Mononuclear cell (primary cell): ENCODE measurements around the gene ATF4. TPM values are rescaled to one million over a fixed set of nuclear protein-coding genes. Genes with fewer than 3 reads are reported as not detected.
"Not testable (repeated sequence)": the region's sequence is repeated elsewhere in the genome, so short reads cannot be mapped to it uniquely, and the experiment has no call there.

ENCODE experiments used
- H3K27me3 ChIP-seq: 2 replicates; pipeline ENCODE4 v1.6.0; 2011; ENCODE audit warnings: low read length, control low read depth; ENCODE audit not compliant: insufficient read depth
- H3K4me1 ChIP-seq: 2 replicates; pipeline ENCODE4 v1.5.1; 2011; ENCODE audit warnings: mild to moderate bottlenecking, low read length, control low read depth; ENCODE audit not compliant: insufficient read depth
- H3K4me3 ChIP-seq: 2 replicates; pipeline ENCODE4 v1.5.1; 2011; ENCODE audit warnings: mild to moderate bottlenecking, low read length, moderate library complexity
- H3K9me3 ChIP-seq: 2 replicates; pipeline ENCODE4 v1.5.1; 2011; ENCODE audit warnings: low read depth, mild to moderate bottlenecking, control low read depth, low read length
- total RNA-seq: library from RNA; depleted of rRNA; stranded (reverse); fragments of >200 nt; gene quantifications from one replicate; pipeline ENCODE4 v1.2.3, GENCODE V29; 2012

The ATF4 gene
- total RNA-seq, 1 donor = 274 TPM

DNA sequence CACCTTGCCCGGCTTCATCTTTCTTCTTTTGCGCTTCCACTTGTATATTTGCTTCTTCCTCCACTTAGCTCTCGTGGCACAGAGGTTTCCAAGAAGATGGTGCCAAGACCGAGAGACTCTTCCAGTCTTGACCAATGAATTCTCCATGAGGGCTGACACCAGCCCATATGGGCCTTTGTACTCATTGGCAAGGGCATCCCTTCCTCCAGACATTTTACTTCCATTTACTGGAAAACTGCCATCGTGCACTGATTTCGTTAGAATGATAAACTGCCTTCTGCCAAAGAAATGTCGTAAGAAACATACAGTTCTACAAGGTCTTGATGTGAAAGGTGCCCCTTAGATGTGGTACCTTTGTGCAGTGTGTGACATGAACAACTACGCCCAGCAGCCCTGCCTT lies 22.9 kb upstream of the ATF4 start:
- no peaks in the 10 kb centered on the region for H3K27me3 ChIP-seq
- H3K4me1 ChIP-seq = peaks cover 23% of the 10 kb centered on the region
- H3K4me3 ChIP-seq = no peak overlapping the region
- no peaks in the 10 kb centered on the region for H3K9me3 ChIP-seq

DNA sequence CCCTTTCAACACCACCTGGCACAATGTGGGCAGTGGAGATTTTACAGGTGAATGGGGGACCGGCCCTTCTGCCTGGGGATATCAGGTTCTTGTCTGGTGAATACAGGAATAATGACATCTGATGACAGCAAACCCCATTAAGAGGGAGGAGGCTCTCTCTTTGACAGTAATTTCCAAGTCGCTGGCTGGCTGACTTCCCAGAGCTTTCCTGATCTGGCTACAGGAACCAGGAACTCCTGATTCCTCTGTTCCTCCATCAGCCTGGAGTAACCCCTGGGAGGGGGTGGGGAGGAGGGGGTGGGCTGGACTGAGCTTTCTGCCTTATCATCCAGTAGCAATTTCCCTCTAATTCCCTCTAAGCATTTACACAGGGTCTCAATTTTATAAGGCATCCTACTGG lies 22.0 kb upstream of the ATF4 start:
- H3K4me3 ChIP-seq = no peak overlapping the region
- H3K9me3 ChIP-seq = no peaks in the 10 kb centered on the region
- H3K4me1 ChIP-seq = peaks cover 33% of the 10 kb centered on the region
- no peaks in the 10 kb centered on the region for H3K27me3 ChIP-seq

DNA sequence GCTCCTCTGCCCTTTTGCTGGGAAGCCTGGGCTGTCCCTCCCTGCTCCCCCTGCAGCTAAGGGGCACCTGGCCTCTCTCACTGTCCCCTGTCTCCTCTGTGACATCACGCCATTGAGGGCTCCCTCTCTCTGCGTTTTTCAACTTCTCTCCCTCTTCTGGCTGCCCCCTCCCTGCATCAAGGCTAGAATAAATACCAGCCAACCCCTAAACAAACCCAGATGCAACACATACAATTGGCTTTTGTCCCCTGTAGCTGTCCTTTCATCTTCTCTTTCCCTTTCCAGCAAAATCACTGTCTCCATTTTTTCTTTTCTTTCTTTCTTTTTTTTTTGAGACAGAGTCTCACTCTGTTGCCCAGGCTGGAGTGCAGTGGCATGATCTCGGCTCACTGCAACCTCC lies 21.6 kb upstream of the ATF4 start:
- Histone ChIP-seq H3K27me3 (no peaks in the 10 kb centered on the region), H3K9me3 (no peaks in the 10 kb centered on the region), H3K4me3 (no peak overlapping the region), H3K4me1 (peaks cover 34% of the 10 kb centered on the region)

DNA sequence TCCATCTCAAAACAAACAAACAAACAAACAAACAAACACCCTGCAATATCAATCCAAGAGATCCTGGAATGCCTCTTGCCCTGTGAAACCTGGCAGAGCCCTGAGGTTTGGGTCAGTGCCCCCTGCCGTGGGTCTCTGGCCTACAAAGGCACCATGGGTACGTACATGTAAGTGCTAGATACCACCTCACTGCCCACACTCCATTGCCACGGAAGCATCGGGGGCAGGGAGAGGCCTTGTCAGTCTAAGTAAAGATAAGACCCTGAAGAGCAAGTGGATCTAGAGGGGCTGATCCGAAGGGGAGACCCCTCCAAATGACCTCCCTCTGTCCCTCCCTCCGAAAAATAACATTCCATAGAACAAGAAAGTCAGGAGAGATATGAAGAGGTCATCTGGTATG lies 20.3 kb upstream of the ATF4 start:
- peaks cover 32% of the 10 kb centered on the region for H3K4me1 ChIP-seq
- H3K27me3 ChIP-seq = no peaks in the 10 kb centered on the region
- no peak overlapping the region for H3K4me3 ChIP-seq
- H3K9me3 ChIP-seq = no peaks in the 10 kb centered on the region

DNA sequence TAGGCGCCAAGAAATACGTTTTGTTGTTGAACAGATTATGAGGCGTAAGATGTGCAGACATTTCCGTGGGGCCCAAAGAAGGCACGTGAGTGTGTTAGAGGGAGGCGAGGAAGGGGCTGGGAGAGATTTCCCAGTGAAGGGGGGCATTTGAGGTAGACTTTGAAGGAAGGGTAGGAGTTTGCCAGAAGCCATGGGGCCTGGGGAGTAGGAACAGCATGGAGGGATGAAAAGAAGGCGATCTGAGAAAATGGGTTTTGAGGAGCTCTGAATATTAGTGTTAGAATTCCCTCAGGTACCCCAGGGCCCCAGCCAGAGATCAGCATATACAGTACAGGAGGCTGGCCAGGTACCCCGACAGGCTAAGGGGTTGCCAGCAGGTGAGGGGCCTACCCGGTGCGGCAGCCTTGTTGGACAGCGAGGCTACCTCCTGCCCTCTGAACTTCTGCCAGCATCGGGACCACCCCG lies 18.7 kb upstream of the ATF4 start:
- Histone ChIP-seq H3K4me3 (peak overlapping the region; percentile 79), H3K27me3 (no peaks in the 10 kb centered on the region), H3K9me3 (no peaks in the 10 kb centered on the region), H3K4me1 (peaks cover 33% of the 10 kb centered on the region)

DNA sequence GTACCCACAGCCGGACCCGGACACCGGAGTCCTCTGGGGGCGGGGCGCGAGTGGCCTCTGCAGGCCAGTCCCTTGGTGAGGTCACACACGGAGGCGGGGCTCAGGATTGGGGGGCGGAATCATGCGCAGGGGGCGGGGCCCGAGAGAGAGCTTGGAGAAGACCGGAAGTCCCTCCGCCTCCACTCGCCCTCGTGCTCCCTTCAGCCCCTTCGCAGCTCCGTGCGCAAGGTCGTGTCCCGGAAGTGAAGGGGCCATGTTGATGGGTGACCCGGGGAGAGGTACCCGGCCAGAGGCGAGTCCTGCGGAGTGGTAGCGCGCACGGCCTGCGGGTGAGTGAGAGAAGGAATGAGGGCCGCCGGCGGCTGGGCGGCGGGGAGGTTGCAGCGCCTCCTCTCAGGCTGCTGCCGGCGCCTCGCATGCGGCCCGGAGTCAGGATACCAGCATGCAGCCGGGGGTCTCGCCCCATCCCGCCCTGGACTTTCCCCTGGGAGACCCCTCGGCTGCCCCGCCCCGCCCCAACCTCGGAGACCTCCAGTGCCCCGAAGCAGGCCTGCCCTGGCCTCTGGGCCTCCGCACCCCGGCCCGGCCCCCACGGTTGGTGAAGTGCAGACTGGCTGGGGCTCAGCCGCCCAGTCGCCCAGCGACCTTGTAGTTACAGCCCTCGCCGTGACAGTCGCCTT lies 18.1 kb upstream of the ATF4 start, which contains the start of gene MIEF1:
Gene MIEF1, plus strand, starts transcription at position 182 of the 680 bp plus-strand sequence. CDS start 9,005 bp downstream, outside the sequence.
- Histone ChIP-seq H3K4me3 (peak within 1 kb of the TSS; percentile 79), H3K4me1 (peaks cover 33% of the 10 kb centered on the region), H3K9me3 (no peaks in the 10 kb centered on the region), H3K27me3 (no peaks in the 10 kb centered on the region)

DNA sequence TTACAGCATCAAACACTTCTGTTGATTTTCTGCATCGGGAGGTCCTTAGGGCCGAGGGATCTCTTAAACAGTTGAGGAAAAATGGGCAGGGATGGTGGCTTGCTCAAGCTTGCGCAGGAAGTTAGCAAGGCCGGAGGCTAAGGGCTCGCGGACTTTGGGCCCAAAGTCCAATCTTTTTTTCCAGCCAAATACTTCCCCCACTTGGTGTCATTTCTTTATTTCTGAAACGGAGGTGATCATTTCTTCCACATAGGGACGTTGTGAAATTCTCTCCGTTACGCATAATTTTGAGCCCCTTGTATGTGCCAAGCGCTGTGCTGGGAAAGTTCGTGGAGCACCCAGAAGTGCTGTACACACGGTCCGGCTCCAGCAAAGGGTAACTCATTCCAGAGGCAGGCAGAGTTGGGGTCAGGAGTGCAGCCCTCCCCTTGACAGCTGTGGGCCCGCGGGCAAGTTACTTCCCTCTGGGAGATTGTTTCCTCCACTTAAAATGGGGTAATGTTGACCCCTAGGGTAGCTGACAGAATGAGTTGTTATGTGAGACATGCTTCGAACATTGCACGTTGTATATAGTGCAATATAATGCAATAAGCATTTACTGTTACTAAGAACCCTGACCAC lies 17.5 kb upstream of the ATF4 start:
- Histone ChIP-seq H3K9me3 (no peaks in the 10 kb centered on the region), H3K4me1 (peaks cover 33% of the 10 kb centered on the region), H3K27me3 (no peaks in the 10 kb centered on the region), H3K4me3 (peak overlapping the region; percentile 79)

DNA sequence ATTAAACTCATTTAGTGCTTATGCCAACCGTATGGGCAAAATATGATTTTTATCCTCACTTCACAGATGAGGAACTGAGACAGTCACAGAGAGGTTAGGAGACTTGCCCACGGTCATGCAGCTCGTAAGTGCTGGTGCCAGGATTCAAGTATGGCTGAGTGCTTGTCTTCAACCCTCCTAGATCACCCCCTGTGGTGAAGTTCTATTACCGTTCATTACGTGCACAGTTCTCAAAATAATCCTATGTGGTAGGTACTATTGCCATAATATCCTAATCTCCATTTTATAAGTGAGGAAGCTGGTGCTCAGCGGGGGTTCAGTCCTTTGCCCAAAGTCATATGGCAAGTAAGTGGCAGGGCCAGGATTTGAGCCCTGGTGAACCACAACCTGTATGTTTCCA lies 16.7 kb upstream of the ATF4 start:
- Histone ChIP-seq H3K27me3 (no peaks in the 10 kb centered on the region), H3K9me3 (no peaks in the 10 kb centered on the region), H3K4me3 (no peak overlapping the region), H3K4me1 (peaks cover 33% of the 10 kb centered on the region)

DNA sequence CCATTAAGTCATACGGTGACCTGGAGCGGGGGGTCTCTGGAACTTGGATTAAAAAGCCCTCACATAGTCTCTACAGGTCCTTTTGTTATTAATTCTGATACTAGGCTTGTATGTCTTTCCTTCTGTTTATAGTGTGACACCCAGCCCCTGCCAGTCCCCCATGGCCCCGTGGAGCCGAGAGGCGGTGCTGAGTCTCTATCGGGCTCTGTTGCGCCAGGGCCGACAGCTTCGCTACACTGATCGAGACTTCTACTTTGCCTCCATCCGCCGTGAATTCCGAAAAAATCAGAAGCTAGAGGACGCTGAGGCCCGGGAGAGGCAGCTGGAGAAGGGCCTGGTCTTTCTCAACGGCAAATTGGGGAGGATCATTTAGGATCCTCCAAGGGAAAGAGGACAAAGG lies 16.3 kb upstream of the ATF4 start:
- Histone ChIP-seq H3K4me1 (peaks cover 33% of the 10 kb centered on the region), H3K9me3 (no peaks in the 10 kb centered on the region), H3K4me3 (no peak overlapping the region), H3K27me3 (no peaks in the 10 kb centered on the region)

DNA sequence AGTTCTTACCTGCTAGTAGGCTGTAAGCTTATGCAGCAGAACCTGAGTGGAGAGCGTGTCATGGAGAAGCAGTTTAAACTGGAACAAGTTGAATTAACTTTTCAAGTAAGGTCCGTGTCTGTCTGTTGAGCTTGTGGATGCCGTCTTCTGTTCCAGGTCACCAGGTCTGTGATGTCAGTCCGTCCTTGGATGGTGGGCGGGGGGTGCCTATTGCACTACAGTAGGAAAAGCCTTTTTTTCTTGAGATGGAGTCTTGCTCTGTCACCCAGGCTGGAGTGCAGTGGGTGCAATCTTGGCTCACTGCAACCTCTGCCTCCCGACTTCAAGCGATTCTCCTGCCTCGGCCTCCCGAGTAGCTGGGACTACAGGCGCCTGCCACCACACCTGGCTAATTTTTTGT lies 13.3 kb upstream of the ATF4 start:
- not testable (repeated sequence) for H3K9me3 ChIP-seq, H3K27me3 ChIP-seq, H3K4me3 ChIP-seq
- H3K4me1 ChIP-seq = peaks cover 26% of the 10 kb centered on the region

DNA sequence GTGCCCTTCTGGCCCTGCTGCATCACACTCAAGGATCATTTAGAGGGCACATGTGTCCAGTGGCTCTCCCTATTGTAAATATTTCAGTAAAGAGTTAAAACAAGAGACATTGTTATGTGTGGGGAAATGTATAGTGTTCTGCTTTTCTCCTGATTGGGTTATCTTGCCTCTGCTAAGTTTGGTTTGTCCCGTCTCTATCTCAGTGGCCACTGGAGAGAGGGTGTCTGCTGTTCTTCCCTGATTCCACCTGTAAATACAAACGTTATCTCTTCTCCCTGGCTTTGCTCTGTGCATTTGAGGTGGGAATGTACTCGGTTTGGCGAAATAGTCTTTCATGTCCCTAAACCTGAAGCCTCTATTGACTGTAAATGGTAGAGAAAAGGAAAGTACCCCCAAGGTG lies 12.0 kb upstream of the ATF4 start:
- H3K9me3 ChIP-seq = no peaks in the 10 kb centered on the region
- no peak overlapping the region for H3K4me3 ChIP-seq
- H3K4me1 ChIP-seq = peaks cover 17% of the 10 kb centered on the region
- H3K27me3 ChIP-seq = no peaks in the 10 kb centered on the region

DNA sequence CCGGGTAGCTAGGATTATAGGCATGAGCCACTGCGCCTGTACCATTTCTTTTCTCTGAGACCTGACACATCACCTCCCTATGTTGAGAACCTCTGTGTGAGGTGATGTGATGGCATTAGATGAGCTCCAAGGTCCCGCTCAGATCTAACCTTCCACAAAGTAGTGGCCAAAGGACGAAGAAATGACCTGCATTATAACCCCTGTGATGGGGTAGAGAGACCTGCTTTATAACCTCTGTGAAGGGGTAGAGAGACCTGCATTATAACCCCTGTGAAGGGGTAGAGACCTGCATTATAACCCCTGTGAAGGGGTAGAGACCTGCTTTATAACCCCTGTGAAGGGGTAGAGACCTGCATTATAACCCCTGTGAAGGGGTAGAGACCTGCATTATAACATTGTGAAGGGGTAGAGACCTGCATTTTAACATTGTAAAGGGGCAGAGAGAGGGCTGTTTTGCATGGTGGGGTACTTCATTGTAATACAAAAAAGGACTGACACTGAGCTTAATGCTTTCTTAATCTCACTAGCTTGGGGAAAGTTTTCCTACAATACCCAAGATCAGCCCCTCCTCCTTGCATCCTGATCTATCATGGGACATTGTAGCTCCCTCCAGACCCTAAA lies 9.7 kb upstream of the ATF4 start:
- H3K27me3 ChIP-seq = no peaks in the 10 kb centered on the region
- H3K9me3 ChIP-seq = no peaks in the 10 kb centered on the region
- H3K4me3 ChIP-seq = no peak overlapping the region
- no peaks in the 10 kb centered on the region for H3K4me1 ChIP-seq

DNA sequence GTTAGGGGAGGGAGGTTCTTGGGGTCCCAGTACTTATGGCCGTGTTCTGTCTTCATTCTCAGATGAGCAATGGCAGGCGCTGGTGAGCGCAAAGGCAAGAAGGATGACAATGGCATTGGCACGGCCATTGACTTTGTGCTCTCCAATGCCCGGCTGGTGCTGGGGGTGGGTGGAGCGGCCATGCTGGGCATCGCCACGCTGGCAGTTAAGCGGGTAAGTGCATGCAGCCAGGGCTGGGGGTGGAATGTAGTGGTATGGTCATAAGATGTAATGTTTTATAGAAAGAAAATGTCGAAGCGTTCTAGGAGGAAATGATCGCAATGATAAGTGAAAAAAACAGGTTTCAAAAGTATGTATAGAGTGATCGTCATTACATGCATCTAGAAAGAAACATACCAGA lies 9.1 kb upstream of the ATF4 start:
- H3K4me3 ChIP-seq = no peak overlapping the region
- H3K27me3 ChIP-seq = no peaks in the 10 kb centered on the region
- H3K9me3 ChIP-seq = no peaks in the 10 kb centered on the region
- H3K4me1 ChIP-seq = no peaks in the 10 kb centered on the region

DNA sequence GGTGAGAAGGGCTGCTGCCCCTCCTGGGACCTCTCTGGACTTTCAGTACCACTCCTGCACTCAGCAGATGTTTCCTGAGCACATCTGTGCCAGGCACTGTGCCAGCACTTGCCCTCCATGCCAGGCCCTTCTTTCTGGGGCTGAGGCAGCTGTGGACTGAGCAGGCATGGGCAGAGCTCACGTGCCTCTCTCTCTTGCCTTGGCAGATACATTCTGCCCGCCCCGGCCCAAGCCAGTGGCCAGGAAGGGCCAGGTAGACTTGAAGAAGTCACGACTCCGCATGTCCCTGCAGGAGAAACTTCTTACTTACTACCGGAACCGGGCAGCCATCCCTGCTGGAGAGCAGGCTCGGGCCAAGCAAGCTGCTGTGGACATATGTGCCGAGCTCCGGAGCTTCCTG lies 8.3 kb upstream of the ATF4 start:
- Histone ChIP-seq H3K27me3 (no peaks in the 10 kb centered on the region), H3K9me3 (no peaks in the 10 kb centered on the region), H3K4me1 (no peaks in the 10 kb centered on the region), H3K4me3 (no peak overlapping the region)

DNA sequence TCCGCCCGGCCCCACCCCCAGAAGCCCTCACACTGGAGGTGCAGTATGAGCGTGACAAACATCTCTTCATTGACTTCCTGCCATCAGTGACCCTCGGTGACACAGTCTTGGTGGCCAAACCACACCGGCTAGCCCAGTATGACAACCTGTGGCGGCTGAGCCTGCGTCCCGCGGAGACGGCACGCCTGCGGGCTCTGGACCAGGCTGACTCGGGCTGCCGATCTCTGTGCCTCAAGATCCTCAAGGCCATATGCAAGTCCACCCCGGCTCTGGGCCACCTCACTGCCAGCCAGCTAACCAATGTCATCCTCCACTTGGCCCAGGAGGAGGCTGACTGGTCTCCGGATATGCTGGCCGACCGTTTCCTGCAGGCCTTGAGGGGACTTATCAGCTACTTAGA lies 6.6 kb upstream of the ATF4 start:
- peaks cover 6% of the 10 kb centered on the region for H3K4me1 ChIP-seq
- H3K27me3 ChIP-seq = no peaks in the 10 kb centered on the region
- H3K9me3 ChIP-seq = no peaks in the 10 kb centered on the region
- no peak overlapping the region for H3K4me3 ChIP-seq
